ENCODE data around the gene EIF4E. TPM values are rescaled to one million over a fixed set of nuclear protein-coding genes. Genes with fewer than 3 reads are reported as not detected.

EIF4E gene, protein sequence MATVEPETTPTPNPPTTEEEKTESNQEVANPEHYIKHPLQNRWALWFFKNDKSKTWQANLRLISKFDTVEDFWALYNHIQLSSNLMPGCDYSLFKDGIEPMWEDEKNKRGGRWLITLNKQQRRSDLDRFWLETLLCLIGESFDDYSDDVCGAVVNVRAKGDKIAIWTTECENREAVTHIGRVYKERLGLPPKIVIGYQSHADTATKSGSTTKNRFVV
- polyA plus RNA-seq (2013, experiment 1 of 4), result 180 TPM
- 175 TPM for polyA plus RNA-seq (2013, experiment 2 of 4)
- 123 TPM for polyA plus RNA-seq (2013, experiment 3 of 4)
- 134 TPM for polyA plus RNA-seq (2013, experiment 4 of 4)

DNA sequence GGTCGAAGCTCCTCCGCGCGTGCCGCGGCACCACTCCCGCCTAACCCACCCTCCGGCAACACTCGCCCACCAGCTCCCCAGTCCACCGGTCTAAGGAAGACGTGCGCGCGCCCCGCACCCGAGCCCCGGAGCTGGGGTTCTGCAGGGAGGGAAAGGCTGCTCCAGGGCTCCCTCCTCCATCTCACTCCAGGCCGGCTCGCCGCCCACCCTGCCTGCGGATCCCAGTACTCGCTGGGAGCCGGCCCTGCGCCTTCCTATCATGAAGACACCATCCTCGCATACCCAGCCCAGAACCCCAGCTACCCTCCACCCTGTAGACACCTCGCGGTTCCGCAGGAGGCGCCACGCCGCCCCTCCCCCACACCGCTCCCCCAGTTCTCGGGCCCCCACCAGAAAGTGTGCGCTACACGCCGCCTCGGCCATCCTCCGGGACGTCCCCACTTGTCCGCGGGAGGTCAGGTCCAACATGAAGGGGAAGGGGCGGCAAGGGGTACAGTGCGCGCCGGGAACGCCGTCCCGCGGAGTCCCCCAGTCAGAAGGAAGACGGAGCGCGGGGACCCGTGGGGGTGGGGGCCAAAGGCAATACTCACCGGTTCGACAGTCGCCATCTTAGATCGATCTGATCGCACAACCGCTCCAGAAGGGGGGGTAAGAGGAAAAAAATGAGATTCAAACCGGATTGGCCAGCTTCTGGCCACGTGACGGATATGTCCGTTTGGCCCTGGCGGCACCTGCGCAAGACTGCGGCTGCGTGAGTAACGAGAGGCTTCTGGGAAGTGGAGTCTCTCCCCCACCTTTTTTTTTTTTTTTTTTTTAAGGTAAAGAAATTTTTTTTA, at the start of gene EIF4E:
TSS of gene EIF4E (minus strand) at position 629 of the 836 bp plus-strand sequence. CDS start at position 608, 21 bp downstream.
- no peaks in the 10 kb centered on the region for H3K27me3 ChIP-seq (ENCODE audit: control insufficient read depth, insufficient read depth, low read length, poor library complexity, severe bottlenecking)
- H3K4me1 ChIP-seq (ENCODE audit: control insufficient read depth, insufficient read depth, low read length), result no peaks in the 10 kb centered on the region
- peak within 1 kb of the TSS; percentile 98 for H3K4me3 ChIP-seq (ENCODE audit: insufficient read depth, low read depth, low read length)
- WGBS, 2 experiments, result 0% methylated on average over 68 of the region's 68 CpGs
- no peaks in the 10 kb centered on the region for H3K9me3 ChIP-seq (ENCODE audit: control insufficient read depth, low read length)
- H3K36me3 ChIP-seq (ENCODE audit: control insufficient read depth, insufficient read depth, low read length), result peaks cover 6% of the 10 kb centered on the region
- H3K27ac ChIP-seq (ENCODE audit: insufficient read depth, low read depth, low read length, poor library complexity, severe bottlenecking), result peak within 1 kb of the TSS; percentile 87

DNA sequence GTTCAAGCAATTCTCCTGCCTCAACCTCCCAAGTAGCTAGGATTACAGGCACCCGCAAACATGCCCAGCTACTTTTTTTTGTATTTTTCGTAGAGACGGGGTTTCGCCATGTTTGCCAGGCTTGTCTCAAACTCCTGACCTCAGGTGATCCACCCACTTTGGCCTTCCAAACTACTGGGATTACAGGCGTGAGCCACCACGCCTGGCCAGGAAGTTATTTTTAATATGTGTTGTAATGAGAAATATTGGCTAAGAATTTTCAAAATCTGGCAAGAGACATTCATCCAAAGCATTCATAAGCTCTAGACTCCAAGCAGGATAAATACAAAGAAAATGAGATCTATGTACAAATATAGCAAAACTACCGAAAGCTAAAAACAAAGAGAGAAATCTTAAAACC, 48.6 kb upstream of the EIF4E start:
- Histone ChIP-seq H3K36me3 (ENCODE audit: control insufficient read depth, insufficient read depth, low read length) (no peaks in the 10 kb centered on the region), H3K4me3 (ENCODE audit: insufficient read depth, low read depth, low read length) (no peak overlapping the region), H3K27me3 (ENCODE audit: control insufficient read depth, insufficient read depth, low read length, poor library complexity, severe bottlenecking) (no peaks in the 10 kb centered on the region), H3K4me1 (ENCODE audit: control insufficient read depth, insufficient read depth, low read length) (no peaks in the 10 kb centered on the region), H3K9me3 (ENCODE audit: control insufficient read depth, low read length) (no peaks in the 10 kb centered on the region), H3K27ac (ENCODE audit: insufficient read depth, low read depth, low read length, poor library complexity, severe bottlenecking) (no peak overlapping the region)
- WGBS, 2 experiments, result 92 to 95% methylated on average over 4 of the region's 7 CpGs

DNA sequence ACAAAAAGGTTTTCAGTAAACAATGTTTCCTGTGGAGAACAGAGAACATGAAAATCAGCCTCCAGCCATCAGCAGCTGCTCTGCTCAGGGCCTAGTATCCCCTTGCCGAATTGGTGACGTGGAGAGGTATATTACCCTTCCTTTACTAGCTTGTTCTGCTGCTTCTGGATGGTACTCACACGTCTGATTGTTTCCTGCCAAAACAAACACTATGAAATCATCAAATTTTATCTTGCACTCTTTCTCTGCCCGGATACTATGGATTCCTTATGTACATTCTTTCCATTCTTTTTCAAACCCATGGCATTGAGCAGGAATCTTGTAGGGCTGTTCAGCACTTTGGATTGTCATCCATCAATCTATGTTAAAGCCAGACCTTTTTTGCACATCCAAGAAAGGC, 47.8 kb upstream of the EIF4E start:
- Histone ChIP-seq H3K9me3 (ENCODE audit: control insufficient read depth, low read length) (no peaks in the 10 kb centered on the region), H3K36me3 (ENCODE audit: control insufficient read depth, insufficient read depth, low read length) (no peaks in the 10 kb centered on the region), H3K4me1 (ENCODE audit: control insufficient read depth, insufficient read depth, low read length) (no peaks in the 10 kb centered on the region), H3K4me3 (ENCODE audit: insufficient read depth, low read depth, low read length) (no peak overlapping the region), H3K27ac (ENCODE audit: insufficient read depth, low read depth, low read length, poor library complexity, severe bottlenecking) (no peak overlapping the region), H3K27me3 (ENCODE audit: control insufficient read depth, insufficient read depth, low read length, poor library complexity, severe bottlenecking) (no peaks in the 10 kb centered on the region)
- 90 to 94% methylated on average over 4 of the region's 4 CpGs for WGBS, 2 experiments

DNA sequence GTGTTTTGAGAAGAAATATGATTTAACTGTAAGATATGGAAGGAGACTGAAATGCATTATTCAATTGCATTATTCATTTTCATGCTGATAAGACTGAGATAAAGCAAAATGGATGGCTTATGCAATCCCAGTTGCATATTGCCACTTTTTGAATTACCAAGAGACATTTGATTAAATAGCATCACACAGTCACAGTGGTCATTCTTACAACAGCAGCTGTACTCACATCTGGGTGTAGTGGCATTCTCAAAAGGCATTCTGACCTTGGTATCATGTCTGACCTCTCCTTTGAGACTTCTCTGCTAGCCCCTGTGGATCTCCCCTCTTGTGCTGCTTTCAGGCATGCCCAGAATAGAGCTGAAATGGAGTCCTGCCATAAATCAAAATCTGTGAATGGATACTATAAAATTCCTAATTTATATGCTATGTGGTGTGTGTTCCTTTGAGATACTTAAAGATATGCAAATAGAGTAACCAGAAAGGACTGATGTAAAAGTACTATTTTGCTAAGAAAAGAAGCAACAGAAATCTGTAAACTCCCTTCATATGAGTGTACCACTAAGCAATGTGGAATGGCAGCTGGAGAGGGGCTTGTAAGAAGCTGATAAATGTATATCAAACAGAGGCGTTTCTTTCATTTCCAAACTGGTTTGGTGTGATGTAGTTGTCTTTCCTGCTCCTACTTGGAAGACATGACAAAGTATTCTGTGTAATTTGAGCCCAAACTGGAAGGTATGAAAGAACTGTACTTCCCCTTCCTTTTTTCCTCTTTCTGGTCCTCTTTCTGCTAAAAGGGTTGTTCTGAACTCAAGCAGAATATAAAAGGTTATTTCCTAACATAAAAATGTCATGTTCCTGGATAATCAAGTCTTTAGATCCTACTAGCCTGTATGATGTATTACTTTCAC, 41.2 kb upstream of the EIF4E start:
- no peak overlapping the region for H3K4me3 ChIP-seq (ENCODE audit: insufficient read depth, low read depth, low read length)
- WGBS, 2 experiments, result 88 to 97% methylated on average over 1 of the region's 1 CpG
- no peaks in the 10 kb centered on the region for H3K9me3 ChIP-seq (ENCODE audit: control insufficient read depth, low read length)
- H3K36me3 ChIP-seq (ENCODE audit: control insufficient read depth, insufficient read depth, low read length), result no peaks in the 10 kb centered on the region
- H3K27me3 ChIP-seq (ENCODE audit: control insufficient read depth, insufficient read depth, low read length, poor library complexity, severe bottlenecking), result no peaks in the 10 kb centered on the region
- no peak overlapping the region for H3K27ac ChIP-seq (ENCODE audit: insufficient read depth, low read depth, low read length, poor library complexity, severe bottlenecking)
- peaks cover 5% of the 10 kb centered on the region for H3K4me1 ChIP-seq (ENCODE audit: control insufficient read depth, insufficient read depth, low read length)

- WGBS, 2 experiments, result 81 to 84% methylated on average over 3 of the region's 3 CpGs
- Histone ChIP-seq H3K36me3 (ENCODE audit: control insufficient read depth, insufficient read depth, low read length) (no peaks in the 10 kb centered on the region), H3K4me3 (ENCODE audit: insufficient read depth, low read depth, low read length) (no peak overlapping the region), H3K27ac (ENCODE audit: insufficient read depth, low read depth, low read length, poor library complexity, severe bottlenecking) (no peak overlapping the region), H3K9me3 (ENCODE audit: control insufficient read depth, low read length) (no peaks in the 10 kb centered on the region), H3K27me3 (ENCODE audit: control insufficient read depth, insufficient read depth, low read length, poor library complexity, severe bottlenecking) (no peaks in the 10 kb centered on the region), H3K4me1 (ENCODE audit: control insufficient read depth, insufficient read depth, low read length) (peaks cover 5% of the 10 kb centered on the region)
Measured at GRCh38 chr4:98967786-98968329, 38.9 kb upstream of the EIF4E start.

DNA sequence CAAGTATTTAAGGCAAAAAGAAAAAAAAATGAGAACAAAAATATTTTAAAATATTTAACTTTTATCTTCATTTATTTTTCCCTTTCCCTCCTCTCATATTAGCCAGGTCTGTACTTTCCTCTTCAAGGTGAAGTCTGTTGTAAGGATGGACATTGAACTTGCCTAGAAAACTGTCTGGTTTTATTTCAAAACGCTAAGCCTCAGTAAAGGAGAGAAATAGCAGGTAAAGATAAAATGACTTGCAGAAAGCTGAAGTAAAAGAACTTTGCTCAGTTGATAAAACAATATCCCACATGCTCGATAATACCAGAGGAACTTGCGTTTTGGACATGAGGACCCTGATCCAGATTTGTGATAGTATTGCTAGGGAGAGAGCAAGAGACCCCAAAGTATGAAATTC, 38.0 kb upstream of the EIF4E start:
- H3K36me3 ChIP-seq (ENCODE audit: control insufficient read depth, insufficient read depth, low read length), result no peaks in the 10 kb centered on the region
- H3K27me3 ChIP-seq (ENCODE audit: control insufficient read depth, insufficient read depth, low read length, poor library complexity, severe bottlenecking), result no peaks in the 10 kb centered on the region
- H3K4me3 ChIP-seq (ENCODE audit: insufficient read depth, low read depth, low read length), result no peak overlapping the region
- no peaks in the 10 kb centered on the region for H3K9me3 ChIP-seq (ENCODE audit: control insufficient read depth, low read length)
- H3K27ac ChIP-seq (ENCODE audit: insufficient read depth, low read depth, low read length, poor library complexity, severe bottlenecking), result no peak overlapping the region
- H3K4me1 ChIP-seq (ENCODE audit: control insufficient read depth, insufficient read depth, low read length), result peaks cover 5% of the 10 kb centered on the region
- WGBS, 2 experiments, result 95 to 98% methylated on average over 3 of the region's 3 CpGs

DNA sequence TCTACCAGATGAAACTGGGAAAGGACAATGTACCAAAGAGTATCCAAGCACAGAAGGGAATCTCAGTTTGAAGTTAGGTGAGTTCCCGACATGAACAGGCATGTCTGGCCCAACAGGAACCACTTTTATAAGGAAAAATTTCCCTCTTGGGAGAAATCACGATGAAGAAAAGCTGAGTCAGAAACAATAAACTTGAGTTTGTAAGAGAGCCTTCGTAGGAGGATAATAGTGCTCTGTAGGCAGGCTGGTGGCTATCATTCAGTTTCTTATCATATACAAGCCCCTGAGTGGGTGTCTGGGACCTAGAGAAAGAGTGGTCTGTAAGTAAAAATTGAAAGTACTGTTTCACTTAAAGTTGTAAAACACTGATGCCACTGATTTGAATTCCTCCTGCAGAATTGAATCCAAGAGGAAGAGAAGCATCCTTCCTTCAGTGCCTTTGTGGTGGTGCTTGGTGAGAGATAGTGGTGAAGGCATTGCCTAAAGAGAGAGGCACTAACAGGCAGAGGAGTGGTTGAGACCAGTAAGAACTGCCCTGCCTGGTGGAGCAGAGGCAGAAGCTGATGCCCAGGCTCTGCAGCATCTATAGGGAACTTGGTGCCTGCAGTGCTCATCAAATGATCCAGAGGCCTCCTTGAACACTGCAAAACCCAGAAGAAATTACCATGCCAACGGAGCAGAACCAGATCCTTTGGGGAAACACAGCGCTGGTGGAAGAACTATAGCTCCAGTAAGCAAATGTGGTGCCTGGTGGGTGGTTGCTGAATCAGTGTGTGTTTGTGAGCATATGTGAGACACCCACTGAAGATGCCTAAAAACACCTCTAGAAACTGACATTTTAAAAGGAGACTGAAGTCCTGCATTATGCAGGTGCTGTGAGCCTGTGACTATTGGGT, 34.9 kb upstream of the EIF4E start:
- Histone ChIP-seq H3K4me3 (ENCODE audit: insufficient read depth, low read depth, low read length) (no peak overlapping the region), H3K4me1 (ENCODE audit: control insufficient read depth, insufficient read depth, low read length) (no peaks in the 10 kb centered on the region), H3K27ac (ENCODE audit: insufficient read depth, low read depth, low read length, poor library complexity, severe bottlenecking) (no peak overlapping the region), H3K27me3 (ENCODE audit: control insufficient read depth, insufficient read depth, low read length, poor library complexity, severe bottlenecking) (no peaks in the 10 kb centered on the region), H3K9me3 (ENCODE audit: control insufficient read depth, low read length) (no peaks in the 10 kb centered on the region), H3K36me3 (ENCODE audit: control insufficient read depth, insufficient read depth, low read length) (no peaks in the 10 kb centered on the region)
- 90 to 92% methylated on average over 5 of the region's 5 CpGs for WGBS, 2 experiments

GRCh38 chr4:98961770-98962169, 32.8 kb upstream of the EIF4E start:
- no peaks in the 10 kb centered on the region for H3K9me3 ChIP-seq (ENCODE audit: control insufficient read depth, low read length)
- H3K27me3 ChIP-seq (ENCODE audit: control insufficient read depth, insufficient read depth, low read length, poor library complexity, severe bottlenecking), result no peaks in the 10 kb centered on the region
- no peaks in the 10 kb centered on the region for H3K36me3 ChIP-seq (ENCODE audit: control insufficient read depth, insufficient read depth, low read length)
- 92 to 95% methylated on average over 2 of the region's 2 CpGs for WGBS, 2 experiments
- no peak overlapping the region for H3K4me3 ChIP-seq (ENCODE audit: insufficient read depth, low read depth, low read length)
- no peaks in the 10 kb centered on the region for H3K4me1 ChIP-seq (ENCODE audit: control insufficient read depth, insufficient read depth, low read length)
- H3K27ac ChIP-seq (ENCODE audit: insufficient read depth, low read depth, low read length, poor library complexity, severe bottlenecking), result no peak overlapping the region

GRCh38 chr4:98959411-98959810, 30.5 kb upstream of the EIF4E start:
- WGBS, 2 experiments, result 92 to 93% methylated on average over 2 of the region's 2 CpGs
- Histone ChIP-seq H3K4me3 (ENCODE audit: insufficient read depth, low read depth, low read length) (no peak overlapping the region), H3K9me3 (ENCODE audit: control insufficient read depth, low read length) (no peaks in the 10 kb centered on the region)

More at GRCh38 chr4:98959411-98959810, 30.5 kb upstream of the EIF4E start:
- H3K4me1 ChIP-seq (ENCODE audit: control insufficient read depth, insufficient read depth, low read length), result no peaks in the 10 kb centered on the region
- H3K27me3 ChIP-seq (ENCODE audit: control insufficient read depth, insufficient read depth, low read length, poor library complexity, severe bottlenecking), result no peaks in the 10 kb centered on the region
- H3K36me3 ChIP-seq (ENCODE audit: control insufficient read depth, insufficient read depth, low read length), result no peaks in the 10 kb centered on the region
- no peak overlapping the region for H3K27ac ChIP-seq (ENCODE audit: insufficient read depth, low read depth, low read length, poor library complexity, severe bottlenecking)
